Spleen (tissue), 7 donors: ENCODE data around the gene SH3GLB2.
A peak's percentile ranks its signal among the peaks of the same experiment; 100 is the strongest.

Experiments
- CTCF ChIP-seq, 11 experiments: fragments of 200-600 bp in 7 of 11; fragments of 450-650 bp in 4 of 11; sonication (generic) in 4 of 11; IDR thresholded peaks in 8 of 11; conservative IDR thresholded peaks in 3 of 11; 1 replicate in 7 of 11; 2 replicates in 4 of 11; pipeline versions ENCODE4 v1.4.0 to v1.8.0; 2016 to 2021; ENCODE audit warnings: antibody characterized with exemption in 11 of 11, inconsistent platforms in 4 of 11, mild to moderate bottlenecking in 1 of 11
- POLR2AphosphoS5 ChIP-seq, 3 donors: sonication (generic); formaldehyde crosslinking; IDR thresholded peaks; one replicate each; pipeline ENCODE4 v1.5.1; 2017; ENCODE audit warnings: antibody characterized with exemption in 3 of 3
- donor health status: DM: no; HTN: no; CAD: no; lungs with moderate emphysema.
- donor health status: DM: no; HTN: no; CAD: no.
- donor health status: DM: no; HTN: no; CAD: no.

- peak in 10 of 11 experiments; percentile 19 to 90 (median 78) for TF ChIP-seq CTCF (IDR thresholded peaks at IDR 0.05 in 8 of 11, conservative IDR thresholded peaks at IDR 0.05 in 3 of 11)
- peak; percentile 31 to 35 (median 32) for TF ChIP-seq POLR2AphosphoS5 (IDR thresholded peaks at IDR 0.05)
Measured at GRCh38 chr9:129006328-129007034, 21.6 kb downstream of the SH3GLB2 start.
